ENCODE data around the gene LAS1L.
"Not testable (repeated sequence)": the region's sequence is repeated elsewhere in the genome, so short reads cannot be mapped to it uniquely, and the experiment has no call there.

The LAS1L gene

DNA sequence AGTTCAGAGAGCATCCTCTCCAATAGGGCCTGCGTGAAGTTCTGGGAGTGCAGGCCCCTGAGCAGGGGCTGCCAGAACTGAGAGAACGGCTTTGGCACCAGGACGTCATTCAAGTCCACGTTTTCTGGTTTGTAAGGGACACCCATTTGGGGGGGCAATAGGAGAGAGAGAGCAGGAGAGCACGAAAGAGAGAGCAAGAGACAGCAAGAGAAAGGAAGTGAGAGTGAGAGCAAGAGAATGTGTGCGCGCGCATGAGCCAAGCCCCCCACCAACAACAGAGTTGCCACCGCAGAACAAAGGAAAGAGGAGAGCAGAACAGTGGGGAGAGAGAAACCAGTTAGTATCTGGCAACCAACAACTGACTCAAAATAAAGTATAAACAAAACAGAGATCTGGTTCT lies 10.4 kb downstream of the LAS1L start:
- TF ChIP-seq, protein P1, sequence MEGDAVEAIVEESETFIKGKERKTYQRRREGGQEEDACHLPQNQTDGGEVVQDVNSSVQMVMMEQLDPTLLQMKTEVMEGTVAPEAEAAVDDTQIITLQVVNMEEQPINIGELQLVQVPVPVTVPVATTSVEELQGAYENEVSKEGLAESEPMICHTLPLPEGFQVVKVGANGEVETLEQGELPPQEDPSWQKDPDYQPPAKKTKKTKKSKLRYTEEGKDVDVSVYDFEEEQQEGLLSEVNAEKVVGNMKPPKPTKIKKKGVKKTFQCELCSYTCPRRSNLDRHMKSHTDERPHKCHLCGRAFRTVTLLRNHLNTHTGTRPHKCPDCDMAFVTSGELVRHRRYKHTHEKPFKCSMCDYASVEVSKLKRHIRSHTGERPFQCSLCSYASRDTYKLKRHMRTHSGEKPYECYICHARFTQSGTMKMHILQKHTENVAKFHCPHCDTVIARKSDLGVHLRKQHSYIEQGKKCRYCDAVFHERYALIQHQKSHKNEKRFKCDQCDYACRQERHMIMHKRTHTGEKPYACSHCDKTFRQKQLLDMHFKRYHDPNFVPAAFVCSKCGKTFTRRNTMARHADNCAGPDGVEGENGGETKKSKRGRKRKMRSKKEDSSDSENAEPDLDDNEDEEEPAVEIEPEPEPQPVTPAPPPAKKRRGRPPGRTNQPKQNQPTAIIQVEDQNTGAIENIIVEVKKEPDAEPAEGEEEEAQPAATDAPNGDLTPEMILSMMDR (IDR thresholded peaks at IDR 0.05; ENCODE audit: unreplicated experiment in 3 of 3), result no peak
- peaks cover 6% of the 10 kb centered on the region for H3K9me3 Mint-ChIP-seq
- H3K27ac Mint-ChIP-seq, result no peak overlapping the region
- H3K4me3 Mint-ChIP-seq, result no peak overlapping the region
- no peaks in the 10 kb centered on the region for H3K27me3 Mint-ChIP-seq (ENCODE audit: low read depth)
- H3K4me1 Mint-ChIP-seq, result no peaks in the 10 kb centered on the region
- H3K36me3 Mint-ChIP-seq (ENCODE audit: low read depth), result peaks cover 42% of the 10 kb centered on the region

DNA sequence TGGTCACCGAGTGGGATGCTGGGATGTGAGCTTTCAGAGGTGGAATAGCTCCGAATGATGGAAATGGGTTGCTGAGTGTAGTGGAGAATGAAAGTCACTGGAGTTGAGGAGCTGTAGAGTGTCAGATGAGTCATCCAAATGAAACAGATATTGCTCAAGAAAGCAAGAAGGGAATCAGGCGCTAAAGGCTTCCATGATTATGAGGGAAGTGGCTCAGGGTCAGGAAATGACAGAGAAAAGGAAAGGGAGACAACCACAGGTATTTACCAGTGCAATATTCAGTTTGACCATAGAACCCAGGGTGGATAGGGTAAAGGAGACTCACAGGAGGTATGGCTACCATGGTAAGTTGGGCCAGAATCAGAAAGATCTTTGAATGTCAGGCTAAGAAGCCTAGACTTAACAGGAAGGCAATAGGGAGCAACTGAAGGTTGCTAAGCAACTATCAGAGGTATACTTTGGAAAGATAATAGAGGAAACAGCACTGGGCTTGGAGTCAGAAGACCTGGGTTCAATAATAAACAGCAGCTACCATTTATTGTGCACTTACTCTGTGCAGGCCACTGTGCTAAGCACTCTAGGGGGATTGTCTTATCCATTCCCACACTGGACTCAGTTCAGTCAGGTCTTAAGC lies 11.7 kb downstream of the LAS1L start:
- Mint-ChIP-seq H3K36me3 (ENCODE audit: low read depth) (peaks cover 41% of the 10 kb centered on the region), H3K27me3 (ENCODE audit: low read depth) (no peaks in the 10 kb centered on the region), H3K4me1 (no peaks in the 10 kb centered on the region), H3K9me3 (peaks cover 6% of the 10 kb centered on the region), H3K4me3 (no peak overlapping the region), H3K27ac (no peak overlapping the region)
- TF ChIP-seq, protein P1 (IDR thresholded peaks at IDR 0.05; ENCODE audit: unreplicated experiment in 3 of 3), result no peak

DNA sequence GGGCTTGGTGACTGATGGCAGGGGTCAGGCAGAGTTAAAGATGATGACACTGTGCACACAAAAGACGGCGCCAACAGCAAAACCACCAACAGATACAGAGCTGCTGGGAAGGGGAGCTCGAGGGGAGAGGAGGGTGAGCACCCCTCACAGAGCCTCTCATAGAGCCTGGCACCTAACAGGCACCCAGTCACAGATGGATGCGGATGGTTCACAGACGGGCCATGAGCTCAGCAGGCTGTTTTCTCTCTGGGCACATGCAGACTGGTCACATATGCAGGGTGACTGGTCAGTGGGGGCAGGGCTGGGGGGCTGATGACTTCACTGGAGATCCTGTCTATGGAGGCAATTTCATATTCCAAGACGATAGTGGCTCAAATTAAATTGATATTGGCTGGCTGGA lies 15.1 kb downstream of the LAS1L start:
- not testable (repeated sequence) for H3K9me3 Mint-ChIP-seq; H3K4me1 Mint-ChIP-seq; H3K4me3 Mint-ChIP-seq; H3K27me3 Mint-ChIP-seq (ENCODE audit: low read depth); H3K27ac Mint-ChIP-seq
- peaks cover 36% of the 10 kb centered on the region for H3K36me3 Mint-ChIP-seq (ENCODE audit: low read depth)

DNA sequence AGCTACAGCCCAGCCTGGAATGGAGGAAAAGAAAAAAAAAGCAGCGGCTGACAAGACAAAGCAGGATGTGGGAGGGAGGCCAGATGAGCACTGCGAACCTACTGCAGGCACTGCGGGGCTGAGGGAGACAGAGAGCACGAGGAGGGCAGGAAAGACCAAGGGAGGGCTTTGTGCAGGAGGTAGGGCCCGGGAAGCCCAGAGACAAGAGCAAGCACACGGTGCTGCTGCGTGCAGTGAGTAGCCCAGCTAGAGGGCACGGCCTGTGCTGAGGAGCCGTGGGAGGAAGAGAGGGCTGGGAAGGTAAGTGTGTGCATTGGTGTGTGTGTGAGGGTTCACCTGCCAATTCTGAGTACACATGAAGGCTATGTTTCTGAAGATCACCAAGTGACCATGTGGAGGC lies 15.6 kb downstream of the LAS1L start:
- H3K27me3 Mint-ChIP-seq (ENCODE audit: low read depth); H3K4me3 Mint-ChIP-seq; H3K9me3 Mint-ChIP-seq; H3K27ac Mint-ChIP-seq; H3K4me1 Mint-ChIP-seq: not testable (repeated sequence)
- peaks cover 33% of the 10 kb centered on the region for H3K36me3 Mint-ChIP-seq (ENCODE audit: low read depth)

DNA sequence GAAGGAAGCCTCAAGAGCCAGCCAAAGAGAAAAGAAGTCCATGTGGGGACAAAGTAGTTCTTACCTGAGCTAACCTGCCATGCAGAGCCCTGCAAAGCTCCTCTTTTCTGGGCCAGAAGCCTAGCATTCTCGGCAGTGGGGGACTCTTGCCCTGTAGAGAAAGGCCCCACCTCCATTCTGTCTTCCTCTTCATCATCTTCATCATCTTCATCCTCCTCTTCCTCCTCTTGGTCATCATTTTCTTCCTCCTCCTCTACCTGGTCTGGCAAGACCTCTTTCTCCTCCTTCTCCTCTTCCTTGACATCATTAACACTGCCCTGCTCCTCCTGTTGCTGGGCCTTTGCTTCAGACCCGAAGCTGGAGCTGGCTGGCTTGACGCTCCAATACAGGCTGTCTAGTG lies 16.7 kb downstream of the LAS1L start:
- H3K27ac Mint-ChIP-seq, result no peak overlapping the region
- H3K4me1 Mint-ChIP-seq, result no peaks in the 10 kb centered on the region
- H3K36me3 Mint-ChIP-seq (ENCODE audit: low read depth), result peaks cover 31% of the 10 kb centered on the region
- TF ChIP-seq, protein P1 (IDR thresholded peaks at IDR 0.05; ENCODE audit: unreplicated experiment in 3 of 3), result no peak
- H3K27me3 Mint-ChIP-seq (ENCODE audit: low read depth), result no peaks in the 10 kb centered on the region
- peaks cover 3% of the 10 kb centered on the region for H3K9me3 Mint-ChIP-seq
- no peak overlapping the region for H3K4me3 Mint-ChIP-seq

DNA sequence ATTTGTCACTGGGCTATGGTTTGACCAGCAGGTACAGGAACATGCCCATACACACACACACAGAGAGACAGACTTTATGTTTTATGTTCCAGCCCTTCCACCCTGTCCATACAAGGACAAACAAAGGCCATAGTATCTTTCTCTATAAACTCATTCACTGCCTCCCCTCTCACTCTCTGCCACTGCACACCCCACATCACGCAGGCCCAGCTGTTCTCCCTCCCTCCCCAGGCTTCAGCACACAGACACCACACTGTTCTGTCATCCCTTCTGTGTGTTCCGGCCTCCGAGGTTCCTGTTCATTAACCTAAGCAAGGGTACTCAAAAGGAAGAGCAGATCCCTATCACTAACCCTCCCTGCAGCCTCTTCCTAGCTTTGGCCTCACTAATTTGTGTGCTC lies 17.8 kb downstream of the LAS1L start:
- TF ChIP-seq, protein P1 (IDR thresholded peaks at IDR 0.05; ENCODE audit: unreplicated experiment in 3 of 3), result no peak
- no peaks in the 10 kb centered on the region for H3K27me3 Mint-ChIP-seq (ENCODE audit: low read depth)
- H3K4me1 Mint-ChIP-seq, result no peaks in the 10 kb centered on the region
- peaks cover 22% of the 10 kb centered on the region for H3K36me3 Mint-ChIP-seq (ENCODE audit: low read depth)
- H3K9me3 Mint-ChIP-seq, result no peaks in the 10 kb centered on the region
- no peak overlapping the region for H3K4me3 Mint-ChIP-seq
- no peak overlapping the region for H3K27ac Mint-ChIP-seq

DNA sequence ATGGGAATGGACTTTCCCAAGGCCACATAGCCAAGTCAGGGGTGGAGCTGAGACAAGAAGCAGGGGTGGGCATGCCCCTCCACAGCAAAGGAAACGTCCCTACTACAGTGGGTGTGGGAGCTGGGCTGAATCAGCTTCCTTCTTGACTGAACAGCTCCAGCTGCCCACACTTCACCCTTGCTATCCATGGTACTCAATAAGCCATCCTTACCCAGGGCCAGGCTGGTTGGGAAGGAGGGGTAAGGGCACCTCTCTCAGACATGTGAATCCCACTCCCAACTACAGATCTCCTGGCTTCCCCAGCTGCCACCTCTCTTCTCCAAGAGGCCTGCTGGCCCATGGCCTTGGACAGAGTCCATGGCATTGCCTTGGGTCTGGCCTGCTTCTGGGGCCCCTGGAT lies 21.0 kb downstream of the LAS1L start:
- no peaks in the 10 kb centered on the region for H3K4me1 Mint-ChIP-seq
- peaks cover 3% of the 10 kb centered on the region for H3K9me3 Mint-ChIP-seq
- H3K4me3 Mint-ChIP-seq, result no peak overlapping the region
- no peak overlapping the region for H3K27ac Mint-ChIP-seq
- H3K36me3 Mint-ChIP-seq (ENCODE audit: low read depth), result peaks cover 9% of the 10 kb centered on the region
- TF ChIP-seq, protein P1 (IDR thresholded peaks at IDR 0.05; ENCODE audit: unreplicated experiment in 3 of 3), result no peak
- H3K27me3 Mint-ChIP-seq (ENCODE audit: low read depth), result no peaks in the 10 kb centered on the region
